H9 (cell line): Measurements from ENCODE around the gene TBC1D5. TPM values are rescaled to one million over a fixed set of nuclear protein-coding genes. Genes with fewer than 3 reads are reported as not detected.

Experiments
- DNase-seq: peaks from one replicate; pipeline ENCODE4 v3.0.0-alpha.2; 2017
- H2AFZ ChIP-seq: one replicate; pipeline ENCODE4 v1.6.1; 2013; ENCODE audit warnings: mild to moderate bottlenecking, low read length, control low read depth, moderate library complexity
- H2AK5ac ChIP-seq: 2 replicates; pipeline ENCODE4 v1.6.1; 2013; ENCODE audit warnings: low read length, control low read depth, mixed read lengths; ENCODE audit not compliant: insufficient read length
- H2BK120ac ChIP-seq: one replicate; pipeline ENCODE4 v1.6.1; 2013; ENCODE audit warnings: low read depth, mild to moderate bottlenecking, low read length, control low read depth, inconsistent platforms; ENCODE audit not compliant: poor library complexity, severe bottlenecking
- H2BK12ac ChIP-seq: 2 replicates; pipeline ENCODE4 v1.6.1; 2013; ENCODE audit warnings: low read length, control low read depth, mixed read lengths, low read depth; ENCODE audit not compliant: insufficient read length
- H2BK15ac ChIP-seq: 2 replicates; pipeline ENCODE4 v1.6.1; 2013; ENCODE audit warnings: low read depth, low read length, control low read depth
- H2BK20ac ChIP-seq: one replicate; pipeline ENCODE4 v1.6.1; 2013; ENCODE audit warnings: low read depth, mild to moderate bottlenecking, low read length, control low read depth, inconsistent platforms; ENCODE audit not compliant: poor library complexity, severe bottlenecking
- H2BK5ac ChIP-seq: 2 replicates; pipeline ENCODE4 v1.6.1; 2013; ENCODE audit warnings: low read length, control low read depth, mixed read lengths; ENCODE audit not compliant: insufficient read length
- H3K14ac ChIP-seq: 2 replicates; pipeline ENCODE4 v1.6.1; 2013; ENCODE audit warnings: low read length, control low read depth; ENCODE audit not compliant: insufficient read depth
- H3K18ac ChIP-seq: 2 replicates; pipeline ENCODE4 v1.6.1; 2013; ENCODE audit warnings: low read depth, mild to moderate bottlenecking, mixed read lengths, low read length, control low read depth; ENCODE audit not compliant: insufficient read length
- H3K23ac ChIP-seq: 2 replicates; pipeline ENCODE4 v1.6.1; 2013; ENCODE audit warnings: low read length, control low read depth, mixed read lengths, low read depth; ENCODE audit not compliant: insufficient read length
- H3K23me2 ChIP-seq: 2 replicates; pipeline ENCODE4 v1.6.1; 2013; ENCODE audit warnings: low read depth, mild to moderate bottlenecking, mixed read lengths, low read length, control low read depth; ENCODE audit not compliant: insufficient read length, poor library complexity, severe bottlenecking
- H3K27ac ChIP-seq: 2 replicates; pipeline ENCODE4 v1.5.1; 2013; ENCODE audit warnings: low read length, control low read depth, mixed read lengths, low read depth; ENCODE audit not compliant: insufficient read length
- H3K27me3 ChIP-seq: 2 replicates; pipeline ENCODE4 v1.6.1; 2013; ENCODE audit warnings: low read length, control low read depth, inconsistent platforms; ENCODE audit not compliant: insufficient read depth
- H3K4ac ChIP-seq: 2 replicates; pipeline ENCODE4 v1.6.1; 2013; ENCODE audit warnings: low read depth, mild to moderate bottlenecking, control low read depth, inconsistent platforms, low read length, moderate library complexity
- H3K4me1 ChIP-seq: 2 replicates; pipeline ENCODE4 v1.6.1; 2013; ENCODE audit warnings: low read length, control low read depth, inconsistent platforms; ENCODE audit not compliant: insufficient read depth
- H3K4me2 ChIP-seq: 2 replicates; pipeline ENCODE4 v1.6.1; 2013; ENCODE audit warnings: low read length, control low read depth, mixed read lengths; ENCODE audit not compliant: insufficient read length, insufficient read depth
- H3K56ac ChIP-seq: 2 replicates; pipeline ENCODE4 v1.6.1; 2013; ENCODE audit warnings: low read depth, mild to moderate bottlenecking, mixed read lengths, low read length, control low read depth; ENCODE audit not compliant: insufficient read length
- H3K79me1 ChIP-seq: 2 replicates; pipeline ENCODE4 v1.6.1; 2013; ENCODE audit warnings: low read depth, mild to moderate bottlenecking, moderate library complexity, low read length, control low read depth, inconsistent platforms; ENCODE audit not compliant: insufficient read depth, poor library complexity, severe bottlenecking
- H3K79me2 ChIP-seq: 2 replicates; pipeline ENCODE4 v1.6.1; 2013; ENCODE audit warnings: low read length, control low read depth, inconsistent platforms; ENCODE audit not compliant: insufficient read depth
- H3K9ac ChIP-seq: 2 replicates; pipeline ENCODE4 v1.6.1; 2013; ENCODE audit warnings: low read length, control low read depth, mixed read lengths; ENCODE audit not compliant: insufficient read length; ENCODE audit errors: extremely low read depth
- H3K9me3 ChIP-seq: one replicate; pipeline ENCODE4 v1.6.1; 2013; ENCODE audit warnings: low read depth, low read length, inconsistent platforms; ENCODE audit not compliant: control insufficient read depth
- H3T11ph ChIP-seq: one replicate; pipeline ENCODE4 v1.6.1; 2013; ENCODE audit warnings: mild to moderate bottlenecking, low read length, control low read depth, inconsistent platforms
- H4K20me1 ChIP-seq: one replicate; pipeline ENCODE4 v1.6.1; 2013; ENCODE audit not compliant: control insufficient read depth, insufficient read length, insufficient read depth
- H4K5ac ChIP-seq: 2 replicates; pipeline ENCODE4 v1.6.1; 2013; ENCODE audit warnings: low read depth, mild to moderate bottlenecking, mixed read lengths, low read length, control low read depth; ENCODE audit not compliant: insufficient read length
- H4K8ac ChIP-seq: replicated peaks from 2 replicates; pipeline ENCODE4 v1.6.1; 2013; ENCODE audit warnings: low read length, control low read depth, mixed read lengths, low read depth; ENCODE audit not compliant: insufficient read length
- H4K91ac ChIP-seq: 2 replicates; pipeline ENCODE4 v1.6.1; 2013; ENCODE audit warnings: low read depth, mild to moderate bottlenecking, moderate library complexity, mixed read lengths, low read length, control low read depth; ENCODE audit not compliant: insufficient read length
- H3K27ac Mint-ChIP-seq, 3 experiments: 2 replicates in 2 of 3; 3 replicates in 1 of 3; pipeline ENCODE4 v1.8.0; 2020 to 2021; ENCODE audit warnings: mixed read lengths in 3 of 3, mild to moderate bottlenecking in 1 of 3, moderate library complexity in 1 of 3
- H3K27me3 Mint-ChIP-seq: 2 replicates; pipeline ENCODE4 v1.8.0; 2021; ENCODE audit warnings: low read depth, mild to moderate bottlenecking, moderate library complexity, mixed read lengths
- H3K36me3 Mint-ChIP-seq, 3 experiments: 2 replicates in 2 of 3; 3 replicates in 1 of 3; pipeline ENCODE4 v1.8.0; 2020 to 2021; ENCODE audit warnings: low read depth in 3 of 3, mixed read lengths in 3 of 3; ENCODE audit not compliant: insufficient read depth in 1 of 3
- H3K4me1 Mint-ChIP-seq, 2 experiments: 2 replicates each; pipeline ENCODE4 v1.8.0; 2020; ENCODE audit warnings: mixed read lengths in 2 of 2
- H3K4me3 Mint-ChIP-seq, 2 experiments: 2 replicates in 1 of 2; 3 replicates in 1 of 2; pipeline ENCODE4 v1.8.0; 2020 to 2021; ENCODE audit warnings: mild to moderate bottlenecking in 2 of 2, mixed read lengths in 2 of 2, moderate library complexity in 1 of 2
- H3K9me3 Mint-ChIP-seq, 2 experiments: 2 replicates in 1 of 2; 3 replicates in 1 of 2; pipeline ENCODE4 v1.8.0; 2020; ENCODE audit warnings: mild to moderate bottlenecking in 2 of 2, mixed read lengths in 2 of 2, moderate library complexity in 1 of 2
- WGBS: extraction: QIAGEN DNeasy Blood & Tissue Kit; methylation state at CpG from one replicate; pipeline ENCODE4 v1.1.7; 2013; ENCODE audit warnings: missing lambda C conversion rate, low lambda C conversion rate, mixed read lengths; ENCODE audit not compliant: insufficient read length; ENCODE audit errors: extremely low coverage; 5-methylcytosine and 5-hydroxymethylcytosine counted together
- total RNA-seq: library from RNA; stranded (reverse); gene quantifications from 2 replicates; pipeline ENCODE4 v1.2.1, GENCODE V29; 2021
- TF ChIP-seq, protein P1 (sequence below): fragments of 200-600 bp; sonication (generic); conservative IDR thresholded peaks from 3 replicates; pipeline ENCODE4 v1.8.0; 2021; ENCODE audit warnings: antibody characterized with exemption, mild to moderate bottlenecking

The TBC1D5 gene
- total RNA-seq, 1 experiment from 2014 or later = 25.0 TPM

DNA sequence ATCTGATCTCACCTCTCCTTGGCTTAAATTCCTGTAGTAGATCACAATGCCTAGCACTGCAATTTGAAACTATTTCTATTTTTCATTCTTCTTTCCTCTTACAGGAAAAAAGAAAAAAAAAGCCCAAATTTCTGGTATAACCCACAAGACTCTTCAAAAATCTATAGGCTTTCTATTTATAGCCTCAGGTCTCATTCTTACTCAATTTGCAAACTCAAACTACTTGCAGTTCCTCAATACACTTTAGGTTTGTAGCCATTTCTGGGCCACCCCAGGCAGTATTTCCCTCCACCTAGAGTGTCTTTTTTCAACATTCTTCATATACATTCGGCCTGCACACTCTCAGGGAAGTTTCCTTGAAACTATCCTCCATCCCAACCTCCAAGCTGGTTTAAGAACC, 169.0 kb downstream of the TBC1D5 start:
- TF ChIP-seq, protein P1, sequence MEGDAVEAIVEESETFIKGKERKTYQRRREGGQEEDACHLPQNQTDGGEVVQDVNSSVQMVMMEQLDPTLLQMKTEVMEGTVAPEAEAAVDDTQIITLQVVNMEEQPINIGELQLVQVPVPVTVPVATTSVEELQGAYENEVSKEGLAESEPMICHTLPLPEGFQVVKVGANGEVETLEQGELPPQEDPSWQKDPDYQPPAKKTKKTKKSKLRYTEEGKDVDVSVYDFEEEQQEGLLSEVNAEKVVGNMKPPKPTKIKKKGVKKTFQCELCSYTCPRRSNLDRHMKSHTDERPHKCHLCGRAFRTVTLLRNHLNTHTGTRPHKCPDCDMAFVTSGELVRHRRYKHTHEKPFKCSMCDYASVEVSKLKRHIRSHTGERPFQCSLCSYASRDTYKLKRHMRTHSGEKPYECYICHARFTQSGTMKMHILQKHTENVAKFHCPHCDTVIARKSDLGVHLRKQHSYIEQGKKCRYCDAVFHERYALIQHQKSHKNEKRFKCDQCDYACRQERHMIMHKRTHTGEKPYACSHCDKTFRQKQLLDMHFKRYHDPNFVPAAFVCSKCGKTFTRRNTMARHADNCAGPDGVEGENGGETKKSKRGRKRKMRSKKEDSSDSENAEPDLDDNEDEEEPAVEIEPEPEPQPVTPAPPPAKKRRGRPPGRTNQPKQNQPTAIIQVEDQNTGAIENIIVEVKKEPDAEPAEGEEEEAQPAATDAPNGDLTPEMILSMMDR = no peak
- H3K4me3 Mint-ChIP-seq = no peak overlapping the region
- no peak overlapping the region for H3K18ac ChIP-seq

More for the DNA sequence above, 169.0 kb downstream of the TBC1D5 start:
- no peak overlapping the region for H2BK12ac ChIP-seq
- DNase-seq = no peak
- Mint-ChIP-seq H3K36me3 (no peaks in the 10 kb centered on the region), H3K4me1 (no peaks in the 10 kb centered on the region), H3K27me3 (no peaks in the 10 kb centered on the region), H3K27ac (no peak overlapping the region), H3K9me3 (no peaks in the 10 kb centered on the region)
- no peaks in the 10 kb centered on the region for H3K27me3 ChIP-seq
- H3K79me2 ChIP-seq = no peaks in the 10 kb centered on the region
- H3K4ac ChIP-seq = no peak overlapping the region
- H2BK20ac ChIP-seq = no peak overlapping the region
- H3K4me1 ChIP-seq = no peaks in the 10 kb centered on the region
- no peak overlapping the region for H4K91ac ChIP-seq
- no peaks in the 10 kb centered on the region for H3K9me3 ChIP-seq
- no peak overlapping the region for H3T11ph ChIP-seq
- no peaks in the 10 kb centered on the region for H3K23me2 ChIP-seq
- no peak overlapping the region for H2BK15ac ChIP-seq
- no peak overlapping the region for H3K14ac ChIP-seq
- no peak overlapping the region for H3K9ac ChIP-seq
- H2BK120ac ChIP-seq = no peak overlapping the region
- no peak overlapping the region for H2AFZ ChIP-seq
- WGBS = no CpG with 5 or more reads among the region's 1 CpG
- no peak overlapping the region for H3K27ac ChIP-seq
- no peak overlapping the region for H3K4me2 ChIP-seq
- H2AK5ac ChIP-seq = no peak overlapping the region
- H2BK5ac ChIP-seq = no peak overlapping the region
- no peak overlapping the region for H4K5ac ChIP-seq
- no peaks in the 10 kb centered on the region for H4K20me1 ChIP-seq
- no peaks in the 10 kb centered on the region for H3K79me1 ChIP-seq
- H3K23ac ChIP-seq = no peak overlapping the region
- no peak overlapping the region for H4K8ac ChIP-seq
- no peak overlapping the region for H3K56ac ChIP-seq
